HEK293 (cell line): ENCODE measurements around the gene TAS2R38.

Experiments used
- GLI4 ChIP-seq: fragments of 450-650 bp; formaldehyde crosslinking; IDR thresholded peaks from 2 replicates; pipeline ENCODE4 v1.5.1; 2016; ENCODE audit warnings: missing biosample characterization, missing genetic modification characterization
- YY1 ChIP-seq: fragments of 450-650 bp; formaldehyde crosslinking; IDR thresholded peaks from 2 replicates; pipeline ENCODE4 v1.5.1; 2018; ENCODE audit warnings: missing biosample characterization, missing genetic modification characterization
- ZIC2 ChIP-seq: fragments of 450-650 bp; formaldehyde crosslinking; IDR thresholded peaks from 2 replicates; pipeline ENCODE4 v1.5.1; 2016; ENCODE audit warnings: missing biosample characterization, missing genetic modification characterization
- ZNF221 ChIP-seq: fragments of 450-650 bp; formaldehyde crosslinking; IDR thresholded peaks from 2 replicates; pipeline ENCODE4 v1.5.1; 2017; ENCODE audit warnings: missing biosample characterization, missing genetic modification characterization, borderline replicate concordance
- ZNF248 ChIP-seq: fragments of 450-650 bp; formaldehyde crosslinking; IDR thresholded peaks from 2 replicates; pipeline ENCODE4 v1.5.1; 2017; ENCODE audit warnings: missing biosample characterization, missing genetic modification characterization
- ZNF350 ChIP-seq: fragments of 450-650 bp; formaldehyde crosslinking; IDR thresholded peaks from 2 replicates; pipeline ENCODE4 v1.5.0; 2017; ENCODE audit warnings: missing biosample characterization, mild to moderate bottlenecking, missing genetic modification characterization
- ZNF555 ChIP-seq: fragments of 450-650 bp; formaldehyde crosslinking; conservative IDR thresholded peaks from 2 replicates; pipeline ENCODE4 v1.5.1; 2017; ENCODE audit warnings: missing biosample characterization, mild to moderate bottlenecking, missing genetic modification characterization, inconsistent platforms
- ZNF621 ChIP-seq: fragments of 450-650 bp; formaldehyde crosslinking; IDR thresholded peaks from 2 replicates; pipeline ENCODE4 v1.5.1; 2017; ENCODE audit warnings: missing biosample characterization, missing genetic modification characterization
- TF ChIP-seq, protein P1 (sequence below): fragments of 450-650 bp; formaldehyde crosslinking; IDR thresholded peaks from 2 replicates; pipeline ENCODE4 v1.5.1; 2016; ENCODE audit warnings: missing biosample characterization, missing genetic modification characterization
- TF ChIP-seq, protein P2 (sequence below): fragments of 450-650 bp; formaldehyde crosslinking; IDR thresholded peaks from 2 replicates; pipeline ENCODE4 v1.5.1; 2016; ENCODE audit warnings: missing biosample characterization, missing genetic modification characterization
- TF ChIP-seq, protein P3 (sequence below): fragments of 450-650 bp; formaldehyde crosslinking; IDR thresholded peaks from 2 replicates; pipeline ENCODE4 v1.5.1; 2017; ENCODE audit warnings: missing biosample characterization, missing genetic modification characterization
- TF ChIP-seq, protein P4 (sequence below): fragments of 450-650 bp; formaldehyde crosslinking; IDR thresholded peaks from 2 replicates; pipeline ENCODE4 v1.5.1; 2016; ENCODE audit warnings: missing biosample characterization, missing genetic modification characterization

DNA sequence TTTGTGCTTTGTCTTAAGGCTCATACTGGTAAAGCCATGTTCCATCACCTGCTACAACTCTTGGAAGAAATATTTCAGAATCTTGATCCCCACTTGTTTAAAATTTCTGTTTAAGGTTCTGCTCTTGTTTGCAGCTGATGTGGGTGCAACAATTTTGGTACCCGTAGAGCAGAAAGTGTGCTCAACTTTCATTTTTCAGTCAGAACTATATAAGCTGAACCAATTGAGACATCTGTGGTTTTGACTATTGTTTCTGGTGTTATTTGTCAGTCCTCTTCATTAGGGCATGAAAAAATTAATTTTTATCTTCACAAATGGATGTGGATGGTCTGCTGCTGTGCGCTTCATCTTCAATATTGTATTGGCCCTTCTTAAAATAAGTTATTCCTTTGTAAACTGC lies 33.0 kb upstream of the TAS2R38 start:
- TF ChIP-seq YY1 (tag by site-specific recombination): no peak
- TF ChIP-seq GLI4 (tag by site-specific recombination): no peak
- TF ChIP-seq ZNF221 (tag by site-specific recombination): no peak
- TF ChIP-seq ZIC2: no peak
- TF ChIP-seq, protein P1, sequence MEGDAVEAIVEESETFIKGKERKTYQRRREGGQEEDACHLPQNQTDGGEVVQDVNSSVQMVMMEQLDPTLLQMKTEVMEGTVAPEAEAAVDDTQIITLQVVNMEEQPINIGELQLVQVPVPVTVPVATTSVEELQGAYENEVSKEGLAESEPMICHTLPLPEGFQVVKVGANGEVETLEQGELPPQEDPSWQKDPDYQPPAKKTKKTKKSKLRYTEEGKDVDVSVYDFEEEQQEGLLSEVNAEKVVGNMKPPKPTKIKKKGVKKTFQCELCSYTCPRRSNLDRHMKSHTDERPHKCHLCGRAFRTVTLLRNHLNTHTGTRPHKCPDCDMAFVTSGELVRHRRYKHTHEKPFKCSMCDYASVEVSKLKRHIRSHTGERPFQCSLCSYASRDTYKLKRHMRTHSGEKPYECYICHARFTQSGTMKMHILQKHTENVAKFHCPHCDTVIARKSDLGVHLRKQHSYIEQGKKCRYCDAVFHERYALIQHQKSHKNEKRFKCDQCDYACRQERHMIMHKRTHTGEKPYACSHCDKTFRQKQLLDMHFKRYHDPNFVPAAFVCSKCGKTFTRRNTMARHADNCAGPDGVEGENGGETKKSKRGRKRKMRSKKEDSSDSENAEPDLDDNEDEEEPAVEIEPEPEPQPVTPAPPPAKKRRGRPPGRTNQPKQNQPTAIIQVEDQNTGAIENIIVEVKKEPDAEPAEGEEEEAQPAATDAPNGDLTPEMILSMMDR (tag by site-specific recombination): no peak
- TF ChIP-seq, protein P2, sequence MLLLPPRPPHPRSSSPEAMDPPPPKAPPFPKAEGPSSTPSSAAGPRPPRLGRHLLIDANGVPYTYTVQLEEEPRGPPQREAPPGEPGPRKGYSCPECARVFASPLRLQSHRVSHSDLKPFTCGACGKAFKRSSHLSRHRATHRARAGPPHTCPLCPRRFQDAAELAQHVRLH (tag by site-specific recombination): no peak
- TF ChIP-seq ZNF350 (tag by site-specific recombination): no peak
- TF ChIP-seq, protein P3, sequence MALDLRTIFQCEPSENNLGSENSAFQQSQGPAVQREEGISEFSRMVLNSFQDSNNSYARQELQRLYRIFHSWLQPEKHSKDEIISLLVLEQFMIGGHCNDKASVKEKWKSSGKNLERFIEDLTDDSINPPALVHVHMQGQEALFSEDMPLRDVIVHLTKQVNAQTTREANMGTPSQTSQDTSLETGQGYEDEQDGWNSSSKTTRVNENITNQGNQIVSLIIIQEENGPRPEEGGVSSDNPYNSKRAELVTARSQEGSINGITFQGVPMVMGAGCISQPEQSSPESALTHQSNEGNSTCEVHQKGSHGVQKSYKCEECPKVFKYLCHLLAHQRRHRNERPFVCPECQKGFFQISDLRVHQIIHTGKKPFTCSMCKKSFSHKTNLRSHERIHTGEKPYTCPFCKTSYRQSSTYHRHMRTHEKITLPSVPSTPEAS: no peak
- no peak for TF ChIP-seq ZNF248
- no peak for TF ChIP-seq ZNF621 (tag by site-specific recombination)
- no peak for TF ChIP-seq ZNF555 (tag by site-specific recombination)
- TF ChIP-seq, protein P4, sequence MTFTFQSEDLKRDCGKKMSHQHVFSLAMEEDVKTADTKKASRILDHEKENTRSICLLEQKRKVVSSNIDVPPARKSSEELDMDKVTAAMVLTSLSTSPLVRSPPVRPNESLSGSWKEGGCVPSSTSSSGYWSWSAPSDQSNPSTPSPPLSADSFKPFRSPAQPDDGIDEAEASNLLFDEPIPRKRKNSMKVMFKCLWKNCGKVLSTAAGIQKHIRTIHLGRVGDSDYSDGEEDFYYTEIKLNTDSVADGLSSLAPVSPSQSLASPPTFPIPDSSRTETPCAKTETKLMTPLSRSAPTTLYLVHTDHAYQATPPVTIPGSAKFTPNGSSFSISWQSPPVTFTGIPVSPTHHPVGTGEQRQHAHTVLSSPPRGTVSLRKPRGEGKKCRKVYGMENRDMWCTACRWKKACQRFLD (tag by site-specific recombination): no peak
